ENCODE data around the gene IGF1R.

Gene IGF1R

GRCh38 chr15:98799461-98800390, 151.4 kb downstream of the IGF1R start:
- DNase-seq, result no peak

GRCh38 chr15:98800437-98801233, 152.3 kb downstream of the IGF1R start:
- DNase-seq, result no peak

GRCh38 chr15:98801234-98801561, 152.9 kb downstream of the IGF1R start:
- DNase-seq, result no peak

- no peak for DNase-seq
Measured at GRCh38 chr15:98802187-98802586, 153.8 kb downstream of the IGF1R start.

- no peak for DNase-seq
Measured at GRCh38 chr15:98803228-98804056, 155.1 kb downstream of the IGF1R start.

- DNase-seq, result no peak
Measured at GRCh38 chr15:98804057-98804380, 155.7 kb downstream of the IGF1R start.

GRCh38 chr15:98805434-98806274, 157.3 kb downstream of the IGF1R start:
- DNase-seq, result no peak

GRCh38 chr15:98806275-98806895, 158.0 kb downstream of the IGF1R start:
- no peak for DNase-seq

- DNase-seq, result no peak
Measured at GRCh38 chr15:98807262-98807661, 158.9 kb downstream of the IGF1R start.

GRCh38 chr15:98809273-98809672, 160.9 kb downstream of the IGF1R start:
- DNase-seq, result no peak

- DNase-seq, result no peak
Measured at GRCh38 chr15:98812716-98813446, 164.5 kb downstream of the IGF1R start.

- no peak for DNase-seq
Measured at GRCh38 chr15:98813951-98814350, 165.6 kb downstream of the IGF1R start.

GRCh38 chr15:98815207-98815606, 166.9 kb downstream of the IGF1R start:
- no peak for DNase-seq

- no peak for DNase-seq
Measured at GRCh38 chr15:98817745-98818144, 169.4 kb downstream of the IGF1R start.

- DNase-seq, result no peak
Measured at GRCh38 chr15:98823012-98823458, 174.7 kb downstream of the IGF1R start.

- DNase-seq, result no peak
Measured at GRCh38 chr15:98823616-98824015, 175.3 kb downstream of the IGF1R start.

- no peak for DNase-seq
Measured at GRCh38 chr15:98824595-98824994, 176.3 kb downstream of the IGF1R start.

- no peak for DNase-seq
Measured at GRCh38 chr15:98826658-98827057, 178.3 kb downstream of the IGF1R start.

- no peak for DNase-seq
Measured at GRCh38 chr15:98827217-98827616, 178.9 kb downstream of the IGF1R start.

- DNase-seq, result no peak
Measured at GRCh38 chr15:98830034-98830634, 181.8 kb downstream of the IGF1R start.

GRCh38 chr15:98834976-98835375, 186.6 kb downstream of the IGF1R start:
- no peak for DNase-seq

Measured in T-helper 1 cell (primary cell).